Measurements from ENCODE around the gene FOXN4.

The FOXN4 gene

GRCh38 chr12:109256011-109256410 lies 53.1 kb downstream of the FOXN4 start:
- no peak for DNase-seq

- DNase-seq = peak; percentile 2
Observed at GRCh38 chr12:109255377-109255776, 53.7 kb downstream of the FOXN4 start.

- no peak for DNase-seq
Observed at GRCh38 chr12:109253913-109254544, 55.1 kb downstream of the FOXN4 start.

- no peak for DNase-seq
Observed at GRCh38 chr12:109252799-109253198, 56.3 kb downstream of the FOXN4 start.

- no peak for DNase-seq
Observed at GRCh38 chr12:109250523-109250922, 58.6 kb downstream of the FOXN4 start.

DNA sequence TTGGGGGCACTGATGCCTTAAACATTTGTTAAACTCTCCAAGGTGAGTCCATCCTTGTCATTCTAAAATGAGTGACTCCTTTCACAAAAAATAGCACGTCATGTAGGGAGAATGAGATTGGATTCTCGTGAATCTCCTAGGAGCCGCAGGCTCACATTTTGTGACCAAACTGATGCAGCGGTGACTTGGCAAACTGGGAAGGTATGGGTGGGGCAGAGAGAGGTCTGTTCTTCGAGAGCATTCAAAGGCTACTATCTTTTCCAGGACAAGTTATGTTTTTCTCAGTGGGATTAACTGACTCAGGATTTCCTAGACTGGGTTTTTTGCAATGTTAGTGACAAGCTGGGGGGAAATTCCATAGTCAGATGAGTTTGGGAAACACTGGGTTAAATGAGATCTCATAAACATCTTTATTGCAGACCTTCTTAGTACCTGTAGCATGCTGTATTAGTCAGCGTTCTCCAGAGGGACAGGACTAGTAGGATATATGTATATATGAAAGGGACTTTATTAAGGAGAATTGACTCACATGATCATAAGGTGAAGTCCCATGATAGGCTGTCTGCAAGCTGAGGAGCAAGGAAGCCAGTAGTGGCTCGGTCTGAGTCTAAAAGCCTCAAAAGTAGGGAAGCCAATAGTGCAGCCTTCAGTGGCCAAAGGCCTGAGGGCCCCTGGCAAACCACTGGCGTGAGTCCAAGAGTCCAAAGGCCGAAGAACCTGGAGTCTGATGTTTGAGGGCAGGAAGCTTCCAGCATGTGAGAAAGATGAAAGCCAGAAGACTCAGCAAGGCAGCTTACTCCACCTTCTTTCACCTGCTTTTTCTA lies 61.0 kb downstream of the FOXN4 start:
- no peak for DNase-seq

DNA sequence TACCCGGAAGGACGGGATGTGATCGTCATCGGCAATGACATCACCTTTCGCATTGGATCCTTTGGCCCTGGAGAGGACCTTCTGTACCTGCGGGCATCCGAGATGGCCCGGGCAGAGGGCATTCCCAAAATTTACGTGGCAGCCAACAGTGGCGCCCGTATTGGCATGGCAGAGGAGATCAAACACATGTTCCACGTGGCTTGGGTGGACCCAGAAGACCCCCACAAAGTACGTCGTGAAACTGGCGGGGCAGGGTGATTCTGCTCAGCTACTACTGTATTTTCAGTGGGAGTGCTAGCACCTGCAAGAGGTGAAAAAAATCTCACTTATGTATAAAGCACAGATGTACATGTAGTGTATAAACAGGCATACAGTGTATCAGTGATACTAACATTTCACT lies 62.9 kb downstream of the FOXN4 start:
- DNase-seq = no peak

DNA sequence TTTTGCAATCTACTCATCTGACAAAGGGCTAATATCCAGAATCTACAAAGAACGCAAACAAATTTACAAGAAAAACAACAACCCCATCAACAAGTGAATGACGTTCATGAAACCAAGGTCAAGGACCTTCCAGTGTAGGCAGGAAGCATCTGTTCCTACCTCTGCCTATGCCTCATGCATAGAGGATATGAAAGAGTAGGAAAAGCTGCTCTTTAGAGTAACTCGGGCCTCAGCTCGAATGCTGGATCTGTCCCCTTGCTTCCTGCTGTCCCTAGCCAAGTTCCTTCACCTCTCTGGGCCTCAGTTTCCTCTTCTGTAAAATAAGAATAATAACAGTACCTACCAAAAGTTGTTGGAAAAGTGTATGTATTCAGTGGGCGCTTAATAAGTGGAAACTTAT lies 65.0 kb downstream of the FOXN4 start:
- no peak for DNase-seq

DNA sequence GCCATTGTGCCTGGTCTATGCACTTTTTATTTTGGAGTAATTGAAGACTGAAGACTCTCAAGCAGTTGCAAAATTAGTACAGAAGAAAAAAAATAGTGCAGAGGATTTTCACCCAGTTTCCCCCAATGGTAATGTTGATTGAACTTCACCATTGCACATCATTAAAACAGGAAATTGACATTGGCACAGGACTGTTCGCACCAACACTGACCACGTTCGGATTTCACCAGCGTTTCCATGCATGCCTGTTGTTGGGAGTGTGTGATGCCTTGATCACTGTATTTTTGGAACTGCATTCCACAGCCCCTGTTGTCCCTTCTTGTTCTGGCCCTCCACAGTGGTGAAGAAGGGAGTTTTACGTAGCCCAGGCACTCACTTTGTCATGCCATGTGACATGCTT lies 67.1 kb downstream of the FOXN4 start:
- DNase-seq = no peak

DNA sequence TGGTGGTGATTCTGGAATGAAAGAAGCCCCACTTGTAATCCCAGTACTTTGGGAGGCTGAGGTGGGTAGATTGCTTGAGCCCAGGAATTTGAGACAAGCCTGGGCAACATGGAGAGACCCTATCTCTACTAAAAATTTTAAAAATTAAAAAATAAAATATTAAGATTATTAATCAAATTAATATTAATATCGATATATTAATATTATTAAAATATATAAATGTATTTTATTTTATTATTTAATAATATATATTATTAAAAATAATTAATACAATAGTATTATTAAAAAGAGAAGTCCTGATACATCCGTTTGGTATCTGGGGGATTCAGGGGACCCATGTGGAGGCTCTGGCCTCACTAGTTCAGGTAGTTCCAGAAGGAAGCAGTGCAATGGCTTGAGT lies 68.7 kb downstream of the FOXN4 start:
- DNase-seq = no peak

- no peak for DNase-seq
Observed at GRCh38 chr12:109239691-109240090, 69.4 kb downstream of the FOXN4 start.

DNA sequence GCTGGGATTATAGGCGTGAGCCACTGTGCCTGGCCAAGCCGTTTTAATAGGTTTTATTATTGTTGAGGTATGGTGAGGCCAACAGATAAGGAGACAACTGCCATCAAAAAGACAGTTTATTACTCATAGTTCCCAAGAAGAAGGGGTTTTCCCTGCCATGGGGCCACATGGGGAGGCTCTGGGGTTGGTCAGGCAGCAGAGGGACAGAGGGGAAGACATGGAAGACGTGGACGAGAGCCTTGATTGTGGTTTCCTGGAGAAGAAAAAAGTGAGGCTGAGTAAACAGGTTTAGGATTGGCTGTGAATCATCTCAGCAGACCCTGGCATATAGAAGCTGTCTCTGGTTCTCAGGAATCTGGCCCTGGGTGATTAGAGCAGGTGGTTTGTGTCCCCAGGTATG lies 69.9 kb downstream of the FOXN4 start:
- DNase-seq = no peak

GRCh38 chr12:109236257-109236656 lies 72.8 kb downstream of the FOXN4 start:
- DNase-seq = no peak

GRCh38 chr12:109234012-109234411 lies 75.1 kb downstream of the FOXN4 start:
- no peak for DNase-seq

DNA sequence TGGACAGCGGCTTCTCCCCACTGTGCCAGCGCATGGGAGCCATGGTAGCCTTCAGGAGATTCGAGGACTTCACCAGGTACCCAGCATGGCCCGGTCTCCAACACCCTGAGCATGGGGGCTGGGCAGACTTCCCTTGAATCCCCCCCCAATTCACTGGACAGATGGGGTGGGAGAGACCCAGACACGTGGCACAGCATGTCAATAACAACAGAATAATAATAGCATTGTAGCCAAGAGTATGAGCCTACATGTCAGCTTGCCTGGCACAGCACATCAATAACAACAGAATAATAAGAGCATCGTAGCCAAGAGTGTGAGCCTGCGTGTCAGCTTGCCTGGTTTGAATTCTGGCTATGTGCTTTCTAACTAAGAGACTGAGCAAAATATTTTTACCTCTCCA lies 76.4 kb downstream of the FOXN4 start:
- DNase-seq = no peak

DNA sequence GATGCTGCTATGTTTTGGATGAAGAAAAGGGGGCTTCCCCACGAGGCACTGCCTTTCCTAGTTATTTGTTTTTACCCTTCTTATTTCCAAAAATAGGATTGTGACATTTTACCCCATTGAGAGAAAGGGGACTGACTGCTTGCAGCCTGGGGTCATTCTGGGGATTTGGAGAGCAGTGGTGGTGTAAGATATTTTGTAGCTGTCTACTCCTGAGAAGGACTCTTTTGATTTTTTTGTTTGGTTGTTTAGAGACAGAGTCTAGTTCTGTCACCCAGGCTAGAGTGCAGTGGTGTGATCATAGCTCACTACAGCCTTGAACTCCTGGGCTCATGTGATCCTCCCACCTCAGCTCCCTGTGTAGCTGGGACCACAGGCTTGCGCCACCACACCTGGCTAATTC lies 78.9 kb downstream of the FOXN4 start:
- no peak for DNase-seq

GRCh38 chr12:109228664-109229063 lies 80.4 kb downstream of the FOXN4 start:
- no peak for DNase-seq

Measured in fibroblast of upper back skin (primary cell).